ENCODE data around the gene IFT122.
"Not testable (repeated sequence)": the region's sequence is repeated elsewhere in the genome, so short reads cannot be mapped to it uniquely, and the experiment has no call there.

IFT122 gene

DNA sequence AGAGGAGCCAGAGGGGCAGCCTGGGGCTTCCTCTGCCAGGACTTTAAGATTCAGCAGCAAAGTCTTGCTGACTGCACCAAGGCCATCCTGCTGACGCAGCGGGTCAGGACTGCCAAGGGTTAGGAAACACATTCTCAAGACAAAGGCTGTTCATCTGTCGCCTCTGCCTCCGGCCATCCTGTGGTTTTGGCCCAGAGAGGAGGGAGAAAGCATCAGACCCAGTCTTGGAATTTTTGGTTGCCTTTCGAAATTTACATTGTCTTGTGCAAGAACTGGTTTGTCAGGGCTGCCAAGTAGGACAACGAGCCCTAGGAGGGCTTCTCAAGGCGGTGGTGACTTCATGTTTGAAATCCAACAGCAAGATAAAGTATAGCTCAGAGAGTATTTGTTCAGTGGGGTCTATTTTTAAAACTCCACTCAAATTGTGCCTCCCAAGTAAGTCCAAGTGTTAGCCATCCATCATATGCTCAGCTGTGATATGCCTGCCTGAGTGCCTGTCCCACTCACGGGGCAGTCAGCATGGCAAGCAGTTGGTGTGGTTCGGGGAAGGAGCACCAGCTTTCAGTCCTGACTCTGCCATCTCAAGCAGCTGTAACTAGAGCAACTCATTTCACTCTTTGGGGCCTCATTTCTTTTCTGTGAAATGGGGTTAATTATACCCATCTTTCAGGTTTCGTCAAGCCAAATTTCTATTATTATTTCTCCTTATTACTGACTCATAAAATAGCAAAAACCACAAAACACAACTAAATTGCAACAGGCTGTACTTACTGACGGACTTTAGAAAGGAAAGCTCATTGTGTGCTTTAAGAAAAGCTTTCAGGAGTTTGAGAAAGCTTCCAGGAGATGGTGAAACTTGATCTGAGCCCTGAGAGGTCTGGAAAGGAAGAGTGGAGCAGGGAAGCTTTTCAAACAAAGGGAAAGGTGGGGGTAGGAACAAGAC lies 46.0 kb downstream of the IFT122 start:
- Histone ChIP-seq H3K36me3 (ENCODE audit: control insufficient read depth, insufficient read depth, low read length) (peaks cover 2% of the 10 kb centered on the region; the same call in 1 of the 2 replicates), H3K4me3 (replicated peaks; ENCODE audit: low read depth, low read length) (no peak overlapping the region), H3K27me3 (replicated peaks; ENCODE audit: control insufficient read depth, insufficient read depth, low read length) (no peaks in the 10 kb centered on the region)
- DNase-seq (ENCODE audit: extremely low read depth, insufficient read length) = peak; percentile 40
- TF ChIP-seq, protein P1, sequence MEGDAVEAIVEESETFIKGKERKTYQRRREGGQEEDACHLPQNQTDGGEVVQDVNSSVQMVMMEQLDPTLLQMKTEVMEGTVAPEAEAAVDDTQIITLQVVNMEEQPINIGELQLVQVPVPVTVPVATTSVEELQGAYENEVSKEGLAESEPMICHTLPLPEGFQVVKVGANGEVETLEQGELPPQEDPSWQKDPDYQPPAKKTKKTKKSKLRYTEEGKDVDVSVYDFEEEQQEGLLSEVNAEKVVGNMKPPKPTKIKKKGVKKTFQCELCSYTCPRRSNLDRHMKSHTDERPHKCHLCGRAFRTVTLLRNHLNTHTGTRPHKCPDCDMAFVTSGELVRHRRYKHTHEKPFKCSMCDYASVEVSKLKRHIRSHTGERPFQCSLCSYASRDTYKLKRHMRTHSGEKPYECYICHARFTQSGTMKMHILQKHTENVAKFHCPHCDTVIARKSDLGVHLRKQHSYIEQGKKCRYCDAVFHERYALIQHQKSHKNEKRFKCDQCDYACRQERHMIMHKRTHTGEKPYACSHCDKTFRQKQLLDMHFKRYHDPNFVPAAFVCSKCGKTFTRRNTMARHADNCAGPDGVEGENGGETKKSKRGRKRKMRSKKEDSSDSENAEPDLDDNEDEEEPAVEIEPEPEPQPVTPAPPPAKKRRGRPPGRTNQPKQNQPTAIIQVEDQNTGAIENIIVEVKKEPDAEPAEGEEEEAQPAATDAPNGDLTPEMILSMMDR (IDR thresholded peaks at IDR 0.05; ENCODE audit: insufficient read depth, low read length, poor library complexity, severe bottlenecking) = no peak

DNA sequence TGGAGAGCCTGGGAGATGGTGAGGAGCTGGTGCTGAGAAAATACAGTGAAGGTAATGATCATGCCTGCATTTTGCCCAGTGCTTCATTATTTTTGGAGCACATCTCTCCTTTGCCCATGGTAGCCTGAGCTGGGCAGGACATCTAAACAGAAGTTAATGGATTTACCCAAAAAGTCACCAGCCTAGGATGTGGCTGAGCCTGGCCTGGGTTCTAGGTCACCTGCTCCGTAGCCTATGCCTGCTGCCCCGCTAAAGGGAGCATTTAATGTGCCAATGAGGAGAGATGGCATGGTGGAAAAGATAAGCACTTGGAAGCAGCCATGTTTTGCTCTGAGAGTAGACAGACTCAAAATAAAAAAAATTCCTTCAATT lies 46.6 kb downstream of the IFT122 start:
- H3K27me3 ChIP-seq (replicated peaks; ENCODE audit: control insufficient read depth, insufficient read depth, low read length) = no peaks in the 10 kb centered on the region
- H3K36me3 ChIP-seq (ENCODE audit: control insufficient read depth, insufficient read depth, low read length) = peaks cover under 1% of the 10 kb centered on the region; the same call in 1 of the 2 replicates
- no peak for DNase-seq (ENCODE audit: extremely low read depth, insufficient read length)
- TF ChIP-seq, protein P1 (IDR thresholded peaks at IDR 0.05; ENCODE audit: insufficient read depth, low read length, poor library complexity, severe bottlenecking) = no peak
- H3K4me3 ChIP-seq (replicated peaks; ENCODE audit: low read depth, low read length) = no peak overlapping the region

DNA sequence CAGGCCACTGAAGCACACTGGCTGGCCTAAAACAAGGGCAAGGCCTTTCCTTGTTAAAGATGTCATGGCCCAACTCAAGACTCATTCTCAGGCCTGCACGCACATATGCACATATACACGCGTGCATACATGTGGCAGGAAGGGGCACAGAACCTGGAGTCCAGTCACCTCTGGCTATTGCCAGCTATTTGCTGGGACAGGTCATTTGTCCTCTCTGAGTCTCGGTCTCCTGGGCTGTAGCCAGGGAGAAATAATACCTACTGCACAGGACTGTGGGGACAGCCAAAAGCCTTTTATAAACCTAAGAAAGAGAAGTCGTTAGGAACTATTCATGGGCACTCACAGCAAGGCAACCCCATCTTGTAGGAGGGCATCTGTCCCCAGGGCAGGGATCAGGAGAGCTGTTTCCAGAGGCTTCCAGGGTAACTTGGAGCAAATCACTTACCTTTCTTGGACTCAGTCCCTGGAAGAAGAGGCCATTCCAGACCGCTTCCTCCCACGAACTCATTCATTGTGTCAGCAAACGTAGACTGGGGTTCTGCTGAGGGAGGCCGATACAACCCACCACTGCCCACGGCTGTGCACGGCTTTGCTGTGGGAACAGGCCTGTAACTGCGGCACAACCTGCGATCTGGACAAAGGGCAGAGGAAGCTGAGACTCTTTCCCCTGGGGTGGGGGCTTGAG lies 47.3 kb downstream of the IFT122 start:
- no peaks in the 10 kb centered on the region for H3K27me3 ChIP-seq (replicated peaks; ENCODE audit: control insufficient read depth, insufficient read depth, low read length)
- TF ChIP-seq, protein P1 (IDR thresholded peaks at IDR 0.05; ENCODE audit: insufficient read depth, low read length, poor library complexity, severe bottlenecking) = no peak
- H3K4me3 ChIP-seq (replicated peaks; ENCODE audit: low read depth, low read length) = no peak overlapping the region
- peaks cover 1% of the 10 kb centered on the region; the same call in 1 of the 2 replicates for H3K36me3 ChIP-seq (ENCODE audit: control insufficient read depth, insufficient read depth, low read length)
- no peak for DNase-seq (ENCODE audit: extremely low read depth, insufficient read length)

DNA sequence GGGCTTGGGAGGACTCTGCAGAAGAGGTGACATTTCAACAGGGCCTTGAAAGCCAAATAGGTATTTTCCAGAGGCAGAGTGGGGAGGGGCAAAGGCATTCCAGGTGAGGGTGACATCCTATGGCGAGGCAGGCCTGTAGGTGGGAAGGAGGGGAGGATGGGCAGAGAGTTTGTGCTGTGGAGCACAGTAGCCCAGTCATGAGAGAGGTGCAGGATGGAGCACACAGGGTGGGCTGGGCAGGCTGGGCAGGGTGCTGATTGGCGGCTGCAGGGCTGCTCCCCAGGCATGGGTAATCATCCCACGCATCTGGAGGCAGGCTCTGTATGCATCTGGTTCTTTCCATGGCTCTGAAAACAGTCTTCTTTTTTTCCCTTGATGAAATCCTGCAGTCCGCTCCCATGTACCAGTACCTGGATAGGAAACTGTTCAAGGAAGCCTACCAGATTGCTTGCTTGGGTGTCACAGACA lies 47.9 kb downstream of the IFT122 start:
- not testable (repeated sequence) for H3K36me3 ChIP-seq (ENCODE audit: control insufficient read depth, insufficient read depth, low read length); H3K4me3 ChIP-seq (replicated peaks; ENCODE audit: low read depth, low read length); H3K27me3 ChIP-seq (replicated peaks; ENCODE audit: control insufficient read depth, insufficient read depth, low read length); DNase-seq (ENCODE audit: extremely low read depth, insufficient read length)

DNA sequence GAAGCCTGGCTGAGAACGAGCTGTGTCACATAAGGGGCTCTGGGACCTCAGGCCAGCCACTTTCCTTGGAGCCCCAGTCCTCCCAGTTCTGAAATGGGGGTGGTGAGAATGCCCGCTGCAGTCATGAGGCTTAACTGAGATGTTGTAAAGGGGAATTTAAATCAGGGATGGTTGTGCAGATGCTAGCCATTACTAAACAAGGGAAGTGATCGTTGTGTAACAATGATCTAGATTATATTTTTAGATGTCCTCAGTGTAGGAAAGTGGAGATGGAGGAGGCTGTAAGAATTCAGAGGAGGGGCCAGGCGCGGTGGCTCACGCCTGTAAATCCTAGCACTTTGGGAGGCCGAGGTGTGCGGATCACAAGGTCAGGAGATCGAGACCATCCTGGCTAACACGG lies 49.2 kb downstream of the IFT122 start:
- DNase-seq (ENCODE audit: extremely low read depth, insufficient read length); H3K36me3 ChIP-seq (ENCODE audit: control insufficient read depth, insufficient read depth, low read length); H3K4me3 ChIP-seq (replicated peaks; ENCODE audit: low read depth, low read length); H3K27me3 ChIP-seq (replicated peaks; ENCODE audit: control insufficient read depth, insufficient read depth, low read length): not testable (repeated sequence)

DNA sequence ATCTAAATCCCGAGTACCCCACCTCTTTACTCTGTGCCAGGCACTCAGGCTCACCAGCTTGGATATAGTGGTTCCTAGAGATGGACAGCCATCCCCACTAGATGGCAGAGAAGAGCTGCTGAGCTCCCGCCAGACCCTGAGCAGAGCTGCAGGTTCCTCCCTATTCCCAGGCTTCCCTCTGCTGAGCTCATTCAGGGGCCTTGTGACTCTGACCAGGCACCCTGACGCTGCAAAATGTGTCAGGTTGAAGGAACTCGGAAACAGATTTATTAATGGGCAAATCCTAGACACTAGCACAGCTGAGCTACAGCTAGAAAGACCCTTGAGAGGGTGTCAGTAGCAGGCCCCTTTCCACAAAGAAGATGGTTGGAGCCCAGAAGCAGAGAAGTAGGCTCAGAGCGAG lies 50.2 kb downstream of the IFT122 start:
- Histone ChIP-seq H3K36me3 (ENCODE audit: control insufficient read depth, insufficient read depth, low read length) (peaks cover 1% of the 10 kb centered on the region), H3K4me3 (replicated peaks; ENCODE audit: low read depth, low read length) (no peak overlapping the region), H3K27me3 (replicated peaks; ENCODE audit: control insufficient read depth, insufficient read depth, low read length) (no peaks in the 10 kb centered on the region)
- TF ChIP-seq, protein P1 (IDR thresholded peaks at IDR 0.05; ENCODE audit: insufficient read depth, low read length, poor library complexity, severe bottlenecking) = peak; percentile 89
- no peak for DNase-seq (ENCODE audit: extremely low read depth, insufficient read length)

DNA sequence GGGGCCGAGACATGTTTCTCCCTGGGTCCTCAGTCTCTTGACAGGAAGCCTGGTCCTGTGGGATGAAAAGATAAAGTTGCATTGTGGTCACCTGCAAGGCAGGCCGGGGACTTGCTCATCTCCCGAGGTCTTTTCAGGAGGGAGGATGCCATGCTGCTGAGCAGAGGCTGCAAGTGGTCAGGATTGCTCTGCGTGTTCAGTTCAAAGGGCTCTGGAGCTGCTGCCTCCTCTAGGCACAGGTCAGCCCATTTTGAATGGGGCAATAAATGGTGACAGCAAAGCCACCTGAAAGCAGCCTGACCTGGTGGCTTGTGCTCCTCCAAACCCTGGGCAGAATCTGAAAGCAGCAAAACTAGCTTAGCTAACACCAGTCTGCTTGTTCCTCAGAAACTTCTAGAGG lies 51.1 kb downstream of the IFT122 start:
- H3K4me3 ChIP-seq (replicated peaks; ENCODE audit: low read depth, low read length); DNase-seq (ENCODE audit: extremely low read depth, insufficient read length); H3K27me3 ChIP-seq (replicated peaks; ENCODE audit: control insufficient read depth, insufficient read depth, low read length); H3K36me3 ChIP-seq (ENCODE audit: control insufficient read depth, insufficient read depth, low read length): not testable (repeated sequence)
